TTC549 (cell line): ENCODE measurements around the gene GLYATL3.
"Not testable (repeated sequence)": the region's sequence is repeated elsewhere in the genome, so short reads cannot be mapped to it uniquely, and the experiment has no call there.

Experiments
- FAIRE-seq: peaks from 2 replicates; lab custom pipeline; 2012; peaks lifted over from hg19 to GRCh38; lab: Jason Lieb, UNC

Gene GLYATL3

GRCh38 chr6:49499623-49500022, at the start of gene GLYATL3:
Gene GLYATL3, plus strand, starts transcription at chr6:49499923. Its CDS starts 12,068 bp downstream, at chr6:49511991.
- no peak for FAIRE-seq

GRCh38 chr6:49453221-49453620, 46.5 kb upstream of the GLYATL3 start:
- FAIRE-seq: no peak

- FAIRE-seq: no peak
Observed at GRCh38 chr6:49454787-49455709, 44.7 kb upstream of the GLYATL3 start.

- no peak for FAIRE-seq
Observed at GRCh38 chr6:49457771-49458170, 42.0 kb upstream of the GLYATL3 start.

GRCh38 chr6:49462071-49462470, 37.7 kb upstream of the GLYATL3 start:
- FAIRE-seq: no peak

GRCh38 chr6:49462599-49462926, 37.2 kb upstream of the GLYATL3 start:
- no peak for FAIRE-seq

- peak; percentile 83 for FAIRE-seq
Observed at GRCh38 chr6:49462927-49463611, 36.7 kb upstream of the GLYATL3 start, which contains the start of the genes CENPQ and MMUT. Gene CENPQ, plus strand, starts transcription at chr6:49463370. Its CDS starts 6,807 bp downstream, at chr6:49470177. Gene MMUT, minus strand, starts transcription at chr6:49463253. Its CDS starts 3,787 bp downstream, at chr6:49459466.

- no peak for FAIRE-seq
Observed at GRCh38 chr6:49463612-49463967, 36.1 kb upstream of the GLYATL3 start.

GRCh38 chr6:49464691-49465090, 35.0 kb upstream of the GLYATL3 start:
- no peak for FAIRE-seq

- FAIRE-seq: no peak
Observed at GRCh38 chr6:49468042-49468441, 31.7 kb upstream of the GLYATL3 start.

GRCh38 chr6:49476564-49476963, 23.2 kb upstream of the GLYATL3 start:
- not testable (repeated sequence) for FAIRE-seq

GRCh38 chr6:49479308-49479970, 20.3 kb upstream of the GLYATL3 start:
- no peak for FAIRE-seq

- not testable (repeated sequence) for FAIRE-seq
Observed at GRCh38 chr6:49481846-49482245, 17.9 kb upstream of the GLYATL3 start.

- FAIRE-seq: not testable (repeated sequence)
Observed at GRCh38 chr6:49483380-49483779, 16.3 kb upstream of the GLYATL3 start.

- no peak for FAIRE-seq
Observed at GRCh38 chr6:49490633-49491032, 9.1 kb upstream of the GLYATL3 start.

- no peak for FAIRE-seq
Observed at GRCh38 chr6:49497304-49497703, 2.4 kb upstream of the GLYATL3 start.

GRCh38 chr6:49499126-49499525, 597 bp upstream of the GLYATL3 start:
- FAIRE-seq: no peak

GRCh38 chr6:49504666-49505065, 4.9 kb downstream of the GLYATL3 start:
- no peak for FAIRE-seq

GRCh38 chr6:49506569-49507111, 6.9 kb downstream of the GLYATL3 start:
- no peak for FAIRE-seq

GRCh38 chr6:49509342-49509741, 9.6 kb downstream of the GLYATL3 start:
- FAIRE-seq: no peak

- FAIRE-seq: no peak
Observed at GRCh38 chr6:49513153-49513989, 13.6 kb downstream of the GLYATL3 start.
